Activated CD8-positive, alpha-beta memory T cell treated with anti-CD3 and anti-CD28 coated beads, Interleukin-2, amount 50 U/mL, for 1 hour (primary cell): ENCODE measurements around the gene IL13RA2.

Experiments used
- DNase-seq: peaks from one replicate; pipeline ENCODE4 v3.0.0-alpha.2; 2020; ENCODE audit errors: extremely low read depth

Gene IL13RA2

DNA sequence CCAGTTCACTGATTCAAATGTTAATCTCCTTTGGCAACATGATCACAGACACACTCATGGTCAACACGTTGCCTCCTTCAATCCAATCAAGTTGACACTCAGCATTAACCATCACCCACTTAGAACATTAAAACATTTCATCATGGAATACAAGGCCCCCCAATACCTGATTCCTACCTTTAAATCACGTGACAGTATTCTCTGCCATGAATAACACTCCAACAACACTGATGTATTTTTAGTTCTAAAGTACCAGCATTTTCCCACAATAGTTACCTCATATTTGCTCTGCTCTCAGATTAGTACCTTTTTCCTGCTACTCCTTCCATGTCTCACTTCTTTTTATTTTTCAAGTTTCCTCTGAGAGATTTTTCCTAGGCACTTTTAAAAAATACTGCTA, 19.6 kb downstream of the IL13RA2 start:
- no peak for DNase-seq

DNA sequence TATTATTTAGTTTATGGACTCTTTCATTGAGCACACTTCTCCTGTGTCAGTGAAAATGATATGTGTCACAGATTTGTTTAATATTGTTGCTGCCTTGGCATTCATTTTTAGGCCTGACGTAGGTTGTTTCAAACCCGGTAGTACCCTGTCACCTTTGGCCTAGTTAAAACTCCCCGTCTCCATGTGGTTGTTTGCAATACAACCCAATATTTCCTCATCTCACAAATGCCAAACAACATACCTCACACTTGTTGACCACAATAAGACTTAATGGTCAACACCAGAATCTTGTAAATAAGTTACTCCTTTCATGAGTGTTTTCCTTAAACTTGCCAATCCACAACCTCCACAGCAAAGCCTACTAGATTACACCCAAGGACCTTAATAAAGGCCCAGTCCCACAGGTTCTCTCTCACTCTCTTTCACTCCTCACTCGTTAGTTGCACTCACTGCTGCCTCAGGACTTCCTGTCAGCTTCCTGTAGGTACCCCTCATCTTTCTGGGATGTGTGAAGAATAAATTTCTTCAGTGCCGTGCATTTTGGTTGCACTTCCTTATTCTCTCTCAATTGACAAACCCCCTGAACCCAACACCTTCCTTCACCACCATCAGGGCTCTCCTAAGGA, 31.3 kb downstream of the IL13RA2 start:
- no peak for DNase-seq

- DNase-seq: no peak
Measured at GRCh38 chrX:114976292-114976691, 41.1 kb downstream of the IL13RA2 start.

GRCh38 chrX:114973013-114973412, 44.4 kb downstream of the IL13RA2 start:
- DNase-seq: no peak

DNA sequence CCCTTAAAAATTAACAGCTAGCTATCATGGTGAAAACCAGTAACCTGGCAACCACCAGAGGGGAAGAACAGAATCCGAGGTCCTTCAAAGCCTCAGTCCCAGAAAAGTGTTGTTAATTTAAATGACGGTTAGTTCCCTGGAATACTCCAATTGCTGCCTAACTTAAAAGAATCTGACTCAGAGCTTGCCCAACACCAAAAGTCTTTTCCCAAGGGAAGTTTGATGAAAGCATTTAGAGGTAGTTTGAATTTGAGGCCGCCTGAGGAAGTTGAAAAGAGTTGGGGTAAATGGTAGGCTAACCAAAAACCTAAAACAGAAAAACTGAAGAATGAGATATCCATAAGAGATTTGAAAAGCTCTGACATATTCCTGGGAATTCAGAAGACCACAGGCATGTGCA, 46.6 kb downstream of the IL13RA2 start:
- DNase-seq: no peak

DNA sequence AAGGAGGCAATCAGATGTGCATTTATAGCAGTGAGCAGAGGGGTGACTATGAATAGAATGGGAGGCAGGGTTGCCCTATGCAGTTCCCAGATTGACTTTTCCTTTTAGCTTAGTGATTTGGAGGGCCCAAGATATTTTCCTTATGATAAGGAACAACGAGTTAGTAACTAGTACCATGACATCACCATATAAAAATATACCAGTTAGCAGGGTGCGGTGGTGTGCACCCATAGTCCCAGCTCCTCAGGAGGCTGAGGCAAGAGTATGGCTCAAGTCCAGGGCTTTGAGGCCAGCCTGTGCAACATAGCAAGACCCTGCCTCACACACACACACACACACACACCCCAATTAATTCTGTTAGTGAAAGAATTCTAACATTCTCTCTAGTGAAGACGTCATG, 53.0 kb downstream of the IL13RA2 start:
- DNase-seq: no peak

- DNase-seq: no peak
Measured at GRCh38 chrX:114962209-114962608, 55.2 kb downstream of the IL13RA2 start.

DNA sequence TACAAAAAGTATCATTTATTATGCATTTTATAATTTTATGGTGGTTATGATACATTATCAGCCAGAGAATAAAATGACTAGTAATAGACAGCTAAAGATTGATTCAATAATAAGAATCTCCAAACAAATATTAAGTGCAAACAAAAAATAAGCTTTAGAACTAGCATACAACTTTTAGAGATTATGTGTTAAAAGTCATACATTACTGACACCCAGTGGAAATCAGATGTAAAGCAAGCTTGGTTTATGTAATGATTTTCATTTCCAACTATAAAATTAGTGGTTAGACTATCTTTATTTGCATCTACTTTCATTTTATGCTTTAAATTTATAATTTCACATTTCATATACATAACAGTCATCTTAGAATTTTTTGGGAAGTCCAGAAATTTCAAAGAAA, 57.7 kb downstream of the IL13RA2 start:
- DNase-seq: no peak
